KMS-11 (cell line): ENCODE data around the gene YIF1A.

Source experiments
- H2AFZ ChIP-seq: fragments of 200-600 bp; sonication (generic); 2 replicates; pipeline ENCODE4 v1.6.1; 2016; ENCODE audit warnings: antibody characterized with exemption, mixed run types, low read depth
- H3K27ac ChIP-seq: fragments of 200-600 bp; sonication (generic); 2 replicates; pipeline ENCODE4 v1.6.1; 2016; ENCODE audit warnings: mild to moderate bottlenecking, mixed run types
- H3K27me3 ChIP-seq: fragments of 200-600 bp; sonication (generic); 2 replicates; pipeline ENCODE4 v1.6.1; 2017; ENCODE audit warnings: mild to moderate bottlenecking, low read depth, mixed run types, moderate library complexity; ENCODE audit not compliant: insufficient read depth
- H3K36me3 ChIP-seq: fragments of 200-600 bp; sonication (generic); 2 replicates; pipeline ENCODE4 v1.6.1; 2017; ENCODE audit warnings: mild to moderate bottlenecking, mixed run types; ENCODE audit not compliant: insufficient read depth
- H3K4me1 ChIP-seq: fragments of 200-600 bp; sonication (generic); 2 replicates; pipeline ENCODE4 v1.6.1; 2016; ENCODE audit warnings: mild to moderate bottlenecking, low read depth, mixed run types; ENCODE audit not compliant: poor library complexity, severe bottlenecking
- H3K4me2 ChIP-seq: fragments of 200-600 bp; sonication (generic); 2 replicates; pipeline ENCODE4 v1.7.0; 2016; ENCODE audit warnings: mild to moderate bottlenecking, mixed run types
- H3K4me3 ChIP-seq: fragments of 200-600 bp; sonication (generic); IDR thresholded peaks from 2 replicates; pipeline ENCODE4 v1.6.1; 2017; ENCODE audit warnings: low read depth, low read length, mixed read lengths; ENCODE audit not compliant: insufficient read depth
- H3K79me2 ChIP-seq: fragments of 200-600 bp; sonication (generic); 2 replicates; pipeline ENCODE4 v1.6.1; 2016; ENCODE audit warnings: low read depth, mixed run types; ENCODE audit not compliant: insufficient read depth
- H3K9ac ChIP-seq: fragments of 200-600 bp; sonication (generic); 2 replicates; pipeline ENCODE4 v1.6.1; 2016; ENCODE audit warnings: mild to moderate bottlenecking, mixed run types
- H4K20me1 ChIP-seq: fragments of 200-600 bp; sonication (generic); 2 replicates; pipeline ENCODE4 v1.6.1; 2016; ENCODE audit warnings: mild to moderate bottlenecking, mixed run types; ENCODE audit not compliant: insufficient read depth
- CTCF ChIP-seq: fragments of 200-600 bp; sonication (generic); conservative IDR thresholded peaks from 2 replicates; pipeline ENCODE4 v1.6.1; 2017; ENCODE audit warnings: low read depth, mild to moderate bottlenecking, antibody characterized with exemption, low read length, moderate library complexity, mixed read lengths

YIF1A gene

GRCh38 chr11:66325263-66325671 lies 36.3 kb upstream of the YIF1A start:
- Histone ChIP-seq H3K4me1 (peaks cover 10% of the 10 kb centered on the region), H3K27ac (no peak overlapping the region), H3K4me3 (no peak overlapping the region)

GRCh38 chr11:66324664-66325063 lies 35.7 kb upstream of the YIF1A start:
- Histone ChIP-seq H4K20me1 (no peaks in the 10 kb centered on the region), H3K79me2 (no peaks in the 10 kb centered on the region), H3K9ac (no peak overlapping the region), H3K4me2 (no peak overlapping the region), H3K27ac (no peak overlapping the region), H3K36me3 (no peaks in the 10 kb centered on the region), H3K4me1 (peaks cover 10% of the 10 kb centered on the region), H2AFZ (no peak overlapping the region), H3K4me3 (no peak overlapping the region), H3K27me3 (no peaks in the 10 kb centered on the region; the same call in 1 of the 2 replicates)
- no peak for TF ChIP-seq CTCF

More at GRCh38 chr11:66325263-66325671, 36.3 kb upstream of the YIF1A start:
- no peaks in the 10 kb centered on the region for H3K36me3 ChIP-seq
- H4K20me1 ChIP-seq = no peaks in the 10 kb centered on the region
- TF ChIP-seq CTCF = no peak
- H2AFZ ChIP-seq = no peak overlapping the region
- H3K9ac ChIP-seq = no peak overlapping the region
- no peaks in the 10 kb centered on the region; the same call in 1 of the 2 replicates for H3K27me3 ChIP-seq
- H3K4me2 ChIP-seq = no peak overlapping the region
- H3K79me2 ChIP-seq = no peaks in the 10 kb centered on the region

GRCh38 chr11:66323684-66324083 lies 34.7 kb upstream of the YIF1A start:
- Histone ChIP-seq H2AFZ (no peak overlapping the region), H3K4me1 (peaks cover 10% of the 10 kb centered on the region), H3K27ac (no peak overlapping the region), H3K4me2 (no peak overlapping the region), H3K36me3 (no peaks in the 10 kb centered on the region), H3K9ac (no peak overlapping the region), H3K79me2 (no peaks in the 10 kb centered on the region), H3K4me3 (no peak overlapping the region), H4K20me1 (no peaks in the 10 kb centered on the region), H3K27me3 (no peaks in the 10 kb centered on the region)
- TF ChIP-seq CTCF = no peak

GRCh38 chr11:66322732-66323427 lies 33.9 kb upstream of the YIF1A start:
- Histone ChIP-seq H3K27me3 (no peaks in the 10 kb centered on the region), H2AFZ (no peak overlapping the region), H3K4me3 (no peak overlapping the region), H3K79me2 (no peaks in the 10 kb centered on the region), H3K4me2 (no peak overlapping the region), H4K20me1 (no peaks in the 10 kb centered on the region), H3K9ac (no peak overlapping the region), H3K36me3 (no peaks in the 10 kb centered on the region), H3K4me1 (peaks cover 5% of the 10 kb centered on the region), H3K27ac (no peak overlapping the region)
- TF ChIP-seq CTCF = no peak
